HG03095 (cell line): ENCODE results near the gene BICRA.
"Not testable (repeated sequence)": the region's sequence is repeated elsewhere in the genome, so short reads cannot be mapped to it uniquely, and the experiment has no call there.

ENCODE experiments used
- ATAC-seq: cut with Tn5 transposase; IDR thresholded peaks from one replicate; pipeline ENCODE4 v1.9.1; 2021; ENCODE audit warnings: moderate library complexity; ENCODE audit not compliant: unreplicated experiment

The BICRA gene

GRCh38 chr19:47741544-47742140, 132.7 kb downstream of the BICRA start:
- no peak for ATAC-seq

DNA sequence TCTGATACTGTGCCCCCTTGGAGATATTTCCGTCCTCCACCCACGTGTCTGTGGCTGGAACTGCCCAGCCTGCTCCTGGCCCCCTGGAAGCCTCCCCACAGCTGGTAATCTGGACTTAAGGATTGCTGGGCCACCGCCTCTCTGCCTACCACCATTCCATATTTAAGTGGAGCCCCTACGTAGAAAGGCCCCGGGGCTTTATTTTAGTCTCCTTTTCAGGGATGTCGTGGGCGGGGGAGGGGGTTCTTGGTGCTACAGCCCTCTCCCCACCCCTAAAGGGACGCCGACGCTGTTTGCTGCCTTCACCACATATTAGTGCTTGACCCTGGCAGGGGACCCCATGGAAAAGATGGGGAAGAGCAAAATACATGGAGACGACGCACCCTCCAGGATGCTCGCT, 133.7 kb downstream of the BICRA start:
- no peak for ATAC-seq

DNA sequence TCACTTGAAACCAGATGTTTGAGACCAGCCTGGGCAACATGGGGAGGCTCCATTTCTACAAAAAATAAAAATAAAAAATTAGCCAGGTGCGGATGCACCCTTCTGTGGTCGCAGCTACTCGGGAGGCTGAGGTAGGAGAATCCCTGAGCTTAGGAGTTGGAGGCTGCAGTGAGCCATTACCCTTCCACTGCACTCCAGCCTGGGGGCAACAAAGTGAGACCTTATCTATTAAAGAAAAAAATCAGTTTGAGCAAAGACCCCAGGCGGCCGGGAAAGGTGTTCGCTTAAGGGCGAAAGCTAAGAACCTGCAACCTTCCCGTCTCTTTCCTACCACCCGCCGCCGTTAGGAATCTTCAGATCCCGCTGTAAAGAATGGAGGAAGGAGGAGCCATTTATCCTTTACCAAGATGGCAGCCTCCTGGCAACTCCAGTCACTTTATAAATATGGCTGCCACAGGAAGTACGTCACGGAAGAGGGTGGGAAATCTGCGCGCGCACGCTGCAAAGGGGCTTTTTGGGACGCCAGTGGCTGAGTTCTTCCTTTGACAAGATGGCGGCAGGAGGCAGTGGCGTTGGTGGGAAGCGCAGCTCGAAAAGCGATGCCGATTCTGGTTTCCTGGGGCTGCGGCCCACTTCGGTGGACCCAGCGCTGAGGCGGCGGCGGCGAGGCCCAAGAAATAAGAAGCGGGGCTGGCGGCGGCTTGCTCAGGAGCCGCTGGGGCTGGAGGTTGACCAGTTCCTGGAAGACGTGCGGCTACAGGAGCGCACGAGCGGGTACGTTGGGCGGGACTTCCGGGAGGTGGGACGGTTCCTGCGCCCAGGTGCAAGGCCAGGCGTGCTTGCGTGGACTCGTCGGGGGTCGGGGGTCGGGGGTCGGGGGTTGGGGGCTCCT, 136.3 kb downstream of the BICRA start, which contains the start of gene NOP53:
Gene NOP53, plus strand, starts transcription at position 537 of the 892 bp plus-strand sequence. Its CDS starts 14 bp downstream, at position 551.
- ATAC-seq = peak; percentile 49

GRCh38 chr19:47746129-47746528, 137.2 kb downstream of the BICRA start:
- not testable (repeated sequence) for ATAC-seq

- ATAC-seq = no peak
Observed at GRCh38 chr19:47749326-47749725, 140.4 kb downstream of the BICRA start.

DNA sequence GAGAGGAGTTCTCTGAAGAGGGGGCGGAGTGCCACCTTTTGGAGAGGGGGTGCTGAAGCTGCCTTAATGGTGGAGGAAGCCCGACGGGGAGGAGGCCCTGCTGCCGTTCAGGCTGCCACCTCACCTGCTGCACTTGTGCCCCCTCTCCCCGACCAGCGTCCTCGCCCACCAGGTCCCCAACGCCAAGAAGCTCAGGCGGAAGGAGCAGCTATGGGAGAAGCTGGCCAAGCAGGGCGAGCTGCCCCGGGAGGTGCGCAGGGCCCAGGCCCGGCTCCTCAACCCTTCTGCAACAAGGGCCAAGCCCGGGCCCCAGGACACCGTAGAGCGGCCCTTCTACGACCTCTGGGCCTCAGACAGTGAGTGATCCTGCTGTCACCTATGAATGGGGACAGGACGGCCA, 141.8 kb downstream of the BICRA start:
- no peak for ATAC-seq

- no peak for ATAC-seq
Observed at GRCh38 chr19:47752440-47753211, 143.7 kb downstream of the BICRA start.
